Heart left ventricle (tissue), 16 donors: ENCODE data around the gene PIM3. TPM values are rescaled to one million over a fixed set of nuclear protein-coding genes. Genes with fewer than 3 reads are reported as not detected.

Experiments used
- ATAC-seq, 4 donors: fragments of 200-7000 bp; cut with Tn5 transposase; one replicate each; pipeline ENCODE4 v1.9.1; 2020 to 2022; ENCODE audit warnings: moderate library complexity in 4 of 4, mild to moderate bottlenecking in 3 of 4, moderate number of reproducible peaks in 1 of 4
- DNase-seq, 5 donors: peaks; one replicate each; pipeline ENCODE4 v3.0.0-alpha.2; 2020
- H3K27ac ChIP-seq, 12 donors: fragments of 200-600 bp; sonication (generic) in 4 of 12; one replicate each; pipeline versions ENCODE4 v1.5.0 to v1.8.0; 2016 to 2022; ENCODE audit warnings: mild to moderate bottlenecking in 2 of 12
- H3K27me3 ChIP-seq, 9 donors: fragments of 200-600 bp; sonication (generic) in 2 of 9; one replicate each; pipeline versions ENCODE4 v1.5.1 to v1.8.0; 2016 to 2022; ENCODE audit warnings: mild to moderate bottlenecking in 3 of 9
- H3K36me3 ChIP-seq, 9 donors: fragments of 200-600 bp; sonication (generic) in 2 of 9; one replicate each; pipeline versions ENCODE4 v1.5.0 to v1.8.0; 2018 to 2022; ENCODE audit warnings: mild to moderate bottlenecking in 2 of 9
- H3K4me1 ChIP-seq, 12 donors: fragments of 200-600 bp; sonication (generic) in 4 of 12; one replicate each; pipeline versions ENCODE4 v1.5.0 to v1.8.0; 2016 to 2022; ENCODE audit warnings: mild to moderate bottlenecking in 3 of 12
- H3K4me3 ChIP-seq, 12 donors: fragments of 200-600 bp; sonication (generic) in 4 of 12; one replicate each; pipeline versions ENCODE4 v1.5.0 to v1.8.0; 2017 to 2022; ENCODE audit warnings: mild to moderate bottlenecking in 9 of 12, moderate library complexity in 4 of 12
- H3K9me3 ChIP-seq, 12 donors: fragments of 200-600 bp; sonication (generic) in 4 of 12; one replicate each; pipeline versions ENCODE4 v1.5.0 to v1.8.0; 2016 to 2022; ENCODE audit warnings: mild to moderate bottlenecking in 1 of 12
- POLR2A ChIP-seq, 2 donors: fragments of 450-650 bp; IDR thresholded peaks; one replicate each; pipeline ENCODE4 v1.6.1; 2017; ENCODE audit warnings: antibody characterized with exemption in 2 of 2, mild to moderate bottlenecking in 2 of 2, moderate library complexity in 2 of 2
- WGBS, 4 donors: extraction: QIAGEN DNeasy Blood & Tissue Kit in 2 of 4; methylation state at CpG; one replicate each; pipeline versions ENCODE4 v1.1.5 to v1.1.7; 2013 to 2018; 5-methylcytosine and 5-hydroxymethylcytosine counted together
- intact Hi-C, 10 donors: fragments of 100-400 bp; cut with DNase I; formaldehyde crosslinking; loops; one replicate each; pipeline versions ENCODE4 v1.11.1 to v1.14.2; 2022
- polyA plus RNA-seq, 2 donors: library from polyadenylated mRNA; stranded (reverse); fragments of 200-250 nt; gene quantifications; one replicate each; pipeline ENCODE4 v1.2.3, GENCODE V29; 2013
- total RNA-seq, 9 donors: library from RNA; depleted of rRNA in 2 of 9; stranded (reverse); fragments of >200 nt in 2 of 9; fragmentation: NEBNext Ultra II Directional in 3 of 9; extraction: Animal tissue kit (Norgen Biotek cat#: 25700) in 3 of 9; gene quantifications; one replicate each; pipeline versions ENCODE4 v1.1.0 to v1.2.4, GENCODE V29; 2016 to 2023
- TF ChIP-seq, protein P1 (sequence below), 12 donors: fragments of 200-600 bp; sonication (generic) in 4 of 12; IDR thresholded peaks; one replicate each; pipeline versions ENCODE4 v1.5.0 to v1.8.0; 2018 to 2022; ENCODE audit warnings: antibody characterized with exemption in 12 of 12, mild to moderate bottlenecking in 5 of 12
- donor health status: ischemic (EF 13 %, LVEDD 7.1; RV severe dilation, severe dysfunction).
- donor health status: healthy with polysubstance abuse.
- donor health status: DM: no; HTN: yes; CAD: no.
- donor health status: DM: no; HTN: no; CAD: no.
- donor health status: ischemic (EF 25% LVEDD 6.9; RV normal size, moderate dysfunction).
- donor health status: ischemic (EF 25% LVEDD 5.7; RV mildly dilated, moderate dysfunction).
- donor health status: healthy.
- donor health status: DM: yes; HTN: yes; CAD: no.
- donor health status: ischemic (EF 35%, LVEDD 5.7; RV mildly dilated, moderate dysfunction).
- donor health status: nonischemic (EF 11% LVEDD 7.7; RV severe dilation, severe dysfunction).
- donor health status: DM: yes; HTN: yes; CAD: no.
- donor health status: PGD.
- donor health status: ischemic (EF 29% LVEDD 5.4; RV normal size, mild dysfunction).
- donor health status: nonischemic (EF 23%, LVEDD 6.1; RV moderate dilation, normal function).

The PIM3 gene
- total and polyA plus RNA-seq, 11 donors: 37.7 to 118 (median 50.2) TPM

DNA sequence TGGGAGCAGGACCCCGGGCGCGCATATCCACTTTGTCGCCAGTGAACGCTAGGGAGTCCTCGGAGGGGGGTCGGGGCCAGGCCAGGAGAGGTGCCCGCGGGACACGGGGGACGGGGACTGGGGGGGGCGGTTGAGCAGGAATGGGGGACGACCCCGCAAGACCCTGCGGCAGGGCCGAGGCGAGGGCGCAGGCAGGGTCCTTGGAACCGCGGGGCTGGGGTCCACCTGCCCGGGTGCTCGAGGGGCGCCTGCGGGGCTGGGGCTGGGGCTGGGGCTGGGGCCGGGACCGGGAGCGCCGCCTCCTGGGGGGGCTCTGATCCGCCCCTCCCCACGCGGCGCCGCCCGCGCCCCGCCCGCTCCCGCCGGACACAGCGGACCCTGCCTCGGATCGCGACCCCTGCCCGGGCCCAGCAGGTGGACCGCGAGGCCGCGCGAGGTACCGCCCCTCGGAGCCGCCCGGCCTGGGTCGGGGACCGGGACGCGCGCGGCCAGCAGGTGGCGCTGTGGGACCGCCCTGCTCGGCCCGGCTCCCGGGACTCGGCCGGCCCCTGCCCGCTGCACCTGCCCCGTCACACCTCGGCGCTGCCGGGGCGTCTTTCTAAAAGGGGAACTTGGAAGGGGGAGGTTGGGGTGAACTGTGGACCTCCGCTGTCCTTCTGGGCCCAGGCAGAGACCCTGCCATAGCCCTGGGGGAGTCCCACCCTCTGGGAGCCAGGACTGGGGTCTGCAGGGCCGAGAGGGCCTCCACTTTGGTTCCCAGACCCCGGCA is 31.2 kb upstream of the PIM3 start:
- Histone ChIP-seq H3K27me3 (peaks cover 0 to 9% (median 5%) of the 10 kb centered on the region in 9 donors), H3K9me3 (no peaks in the 10 kb centered on the region), H3K4me3 (peak overlapping the region in 2 of 12 donors; percentile 19 to 32), H3K4me1 (peaks cover 2 to 53% (median 36%) of the 10 kb centered on the region in 12 donors), H3K36me3 (peaks cover 0 to 14% (median 9%) of the 10 kb centered on the region in 9 donors), H3K27ac (no peak overlapping the region)
- 3 to 5% (median 4%) methylated on average over 20 to 75 of the region's 75 CpGs for WGBS, 4 donors
- peak in 3 of 4 donors; percentile 33 to 55 (median 53) for ATAC-seq
- intact Hi-C loops: loop anchor here in 8 of 10 donors (1.0 to 10.0 kb wide), 8 partner anchors 63 to 255 kb away; partner anchors contain the start of gene TRABD (in 1 of the 8)
- TF ChIP-seq, protein P1, sequence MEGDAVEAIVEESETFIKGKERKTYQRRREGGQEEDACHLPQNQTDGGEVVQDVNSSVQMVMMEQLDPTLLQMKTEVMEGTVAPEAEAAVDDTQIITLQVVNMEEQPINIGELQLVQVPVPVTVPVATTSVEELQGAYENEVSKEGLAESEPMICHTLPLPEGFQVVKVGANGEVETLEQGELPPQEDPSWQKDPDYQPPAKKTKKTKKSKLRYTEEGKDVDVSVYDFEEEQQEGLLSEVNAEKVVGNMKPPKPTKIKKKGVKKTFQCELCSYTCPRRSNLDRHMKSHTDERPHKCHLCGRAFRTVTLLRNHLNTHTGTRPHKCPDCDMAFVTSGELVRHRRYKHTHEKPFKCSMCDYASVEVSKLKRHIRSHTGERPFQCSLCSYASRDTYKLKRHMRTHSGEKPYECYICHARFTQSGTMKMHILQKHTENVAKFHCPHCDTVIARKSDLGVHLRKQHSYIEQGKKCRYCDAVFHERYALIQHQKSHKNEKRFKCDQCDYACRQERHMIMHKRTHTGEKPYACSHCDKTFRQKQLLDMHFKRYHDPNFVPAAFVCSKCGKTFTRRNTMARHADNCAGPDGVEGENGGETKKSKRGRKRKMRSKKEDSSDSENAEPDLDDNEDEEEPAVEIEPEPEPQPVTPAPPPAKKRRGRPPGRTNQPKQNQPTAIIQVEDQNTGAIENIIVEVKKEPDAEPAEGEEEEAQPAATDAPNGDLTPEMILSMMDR (IDR thresholded peaks at IDR 0.05): peak; percentile 61 to 99 (median 90)
- no peak for TF ChIP-seq POLR2A (IDR thresholded peaks at IDR 0.05)
- DNase-seq: peak in 3 of 5 donors; percentile 57 to 86 (median 73)

DNA sequence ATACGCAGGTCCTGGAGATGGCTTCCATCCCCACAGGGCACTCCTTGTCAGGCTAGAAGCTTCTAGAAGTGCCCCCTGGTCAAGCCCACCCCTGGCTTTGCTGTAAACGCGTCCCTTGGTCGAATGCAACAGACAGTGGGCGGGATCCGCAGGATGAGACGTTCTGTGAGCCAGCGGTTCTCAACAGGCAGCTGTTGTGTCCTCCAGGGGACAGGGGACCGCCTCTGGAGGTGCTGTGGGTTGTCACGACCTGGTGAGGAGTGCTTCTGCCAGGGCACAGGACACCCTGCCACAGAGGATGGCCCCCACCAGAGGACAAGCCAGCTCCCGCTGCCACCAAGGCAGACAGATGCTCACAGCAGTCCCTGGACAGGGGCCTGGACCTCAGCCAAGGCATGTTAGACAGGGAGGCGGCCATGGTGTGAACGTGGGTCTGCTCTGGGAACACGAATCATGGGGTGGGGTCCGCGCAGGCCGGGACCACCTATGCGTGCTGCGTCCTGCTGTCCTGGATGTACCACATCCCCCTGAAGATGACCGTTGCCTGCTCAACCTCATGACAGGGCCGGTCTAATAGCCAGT is 30.5 kb upstream of the PIM3 start:
- H3K27me3 ChIP-seq: peaks cover 0 to 9% (median 5%) of the 10 kb centered on the region in 9 donors
- DNase-seq (no peak), ATAC-seq (no peak)
- peaks cover 7 to 60% (median 42%) of the 10 kb centered on the region in 12 donors for H3K4me1 ChIP-seq
- 49 to 73% (median 64%) methylated on average over 10 to 21 of the region's 21 CpGs for WGBS, 4 donors
- no peak overlapping the region for H3K27ac ChIP-seq
- peaks cover 0 to 11% (median 6%) of the 10 kb centered on the region in 9 donors for H3K36me3 ChIP-seq
- no peaks in the 10 kb centered on the region for H3K9me3 ChIP-seq
- no peak overlapping the region for H3K4me3 ChIP-seq
- TF ChIP-seq POLR2A (IDR thresholded peaks at IDR 0.05): no peak
- TF ChIP-seq, protein P1 (IDR thresholded peaks at IDR 0.05): no peak
- intact Hi-C loops: loop anchor here (1.0 to 10.0 kb wide), 15 partner anchors 31 to 277 kb away; partner anchors contain the start of genes TRABD (in 2 of the 10) and PIM3 (in 1 of the 10)

DNA sequence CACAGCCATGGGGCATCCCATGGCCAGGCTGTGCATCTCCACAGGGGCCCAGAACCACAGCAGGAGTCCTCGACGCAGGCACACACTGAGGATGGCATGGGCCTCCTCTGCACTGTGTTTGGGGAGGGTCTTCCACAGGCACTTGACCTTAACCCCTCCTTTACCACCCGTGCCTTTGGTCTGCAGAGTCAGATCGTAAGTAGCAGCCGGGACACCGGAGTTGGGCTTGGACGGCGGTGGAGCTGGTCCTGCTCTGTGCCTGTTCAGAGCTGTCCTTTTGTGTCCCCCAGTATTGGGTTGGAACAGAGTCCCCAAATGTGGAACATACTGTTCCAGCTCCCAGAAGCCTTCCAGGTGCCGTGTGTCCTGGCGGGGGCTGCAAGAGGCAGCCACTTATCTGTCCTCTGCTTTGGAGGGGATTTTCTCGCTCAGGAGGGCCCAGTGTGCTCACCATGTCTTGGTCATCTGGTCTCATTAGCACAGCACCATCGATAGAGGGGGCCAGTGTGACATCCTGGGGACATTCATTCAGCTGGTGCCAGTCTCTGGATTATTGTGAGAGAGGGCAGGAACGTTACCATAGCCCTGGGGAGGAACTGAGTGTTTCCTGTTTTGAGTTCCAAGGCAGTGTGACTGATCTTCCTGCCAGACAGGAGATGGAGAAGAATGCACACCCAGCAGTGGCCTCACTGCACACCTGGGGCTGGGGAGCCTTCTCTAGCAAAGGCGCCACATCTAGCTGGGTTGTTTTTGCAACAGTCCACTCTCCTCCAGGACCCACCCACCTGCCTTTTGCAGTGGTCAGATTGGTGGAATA is 29.8 kb upstream of the PIM3 start:
- peak in 4 of 5 donors; percentile 75 to 81 (median 78) for DNase-seq
- H3K27me3 ChIP-seq: peaks cover 0 to 9% (median 5%) of the 10 kb centered on the region in 9 donors
- ATAC-seq: peak; percentile 26 to 71 (median 49)
- H3K4me3 ChIP-seq: no peak overlapping the region
- 34 to 44% (median 42%) methylated on average over 6 to 14 of the region's 14 CpGs for WGBS, 4 donors
- H3K27ac ChIP-seq: peak overlapping the region in 9 of 12 donors; percentile 4 to 69 (median 32)
- H3K4me1 ChIP-seq: peaks cover 7 to 60% (median 42%) of the 10 kb centered on the region in 12 donors
- intact Hi-C loops: loop anchor here in 9 of 10 donors (1.0 to 10.0 kb wide), 11 partner anchors 30 to 276 kb away; partner anchors contain the start of genes PIM3 (in 1 of the 9) and TRABD (in 1 of the 9)
- peaks cover 0 to 6% (median 2%) of the 10 kb centered on the region in 9 donors for H3K36me3 ChIP-seq
- TF ChIP-seq POLR2A (IDR thresholded peaks at IDR 0.05): no peak
- TF ChIP-seq, protein P1 (IDR thresholded peaks at IDR 0.05): peak; percentile 67 to 86 (median 72)
- no peaks in the 10 kb centered on the region for H3K9me3 ChIP-seq
